Measurements from ENCODE around the gene CNTNAP2. TPM values are rescaled to one million over a fixed set of nuclear protein-coding genes. Genes with fewer than 3 reads are reported as not detected.

The CNTNAP2 gene
- total and polyA plus RNA-seq, 2 of the 13 experiments (the other 11 are each of a cell fraction or from before 2014, with no cell fraction given): 0.40 to 0.42 TPM

- no peak for TF ChIP-seq NBN (conservative IDR thresholded peaks at IDR 0.05)
- no peak for TF ChIP-seq SMC3 (IDR thresholded peaks at IDR 0.05; ENCODE audit: low read length)
Measured at GRCh38 chr7:147207988-147208387, 1091.4 kb downstream of the CNTNAP2 start (continued).

- no peaks in the 10 kb centered on the region for H4K20me1 ChIP-seq (ENCODE audit: insufficient read depth, low read length)
- TF ChIP-seq SMAD1 (CRISPR knock-in tag; IDR thresholded peaks at IDR 0.05; ENCODE audit: borderline replicate concordance, low read depth) (no peak), RAD51 (IDR thresholded peaks at IDR 0.05; ENCODE audit: borderline replicate concordance) (peak; percentile 55; the same call in 1 of the 2 replicates)
- no TSS peak for BruUV-seq (replicated peaks)
- ChIA-PET POLR2A (no interaction called here), CTCF (ENCODE audit: low intra/inter-chr PET ratio, low total read pairs) (no interaction called here)
- ATAC-seq (no peak), FAIRE-seq (no peak), DNase-seq (ENCODE audit: low spot score) (no peak)
- H2AFZ ChIP-seq (ENCODE audit: low read length): no peak overlapping the region
- no peak overlapping the region for H3K4me3 ChIP-seq (replicated peaks in 1 of 3; ENCODE audit: insufficient read depth in 1 of 3, low read depth in 2 of 3, low read length in 3 of 3)
- WGBS (ENCODE audit: low lambda C conversion rate): 3% methylated on average over 2 of the region's 2 CpGs
- H3K4me2 ChIP-seq (ENCODE audit: low read depth, low read length): no peak overlapping the region
- intact Hi-C loops (cut with micrococcal nuclease; ENCODE audit: unreplicated experiment) (no loop called here), in situ Hi-C loops (cut with HindIII; ENCODE audit: extremely low pct_ligation_motif_present, low pct_unique_long_range_greater_than_20kb) (no loop called here)
- H3K4me1 ChIP-seq (ENCODE audit: insufficient read depth, low read length): no peaks in the 10 kb centered on the region
- H3K27me3 ChIP-seq (ENCODE audit: control insufficient read depth in 1 of 2, insufficient read depth in 2 of 2, low read length in 2 of 2): no peaks in the 10 kb centered on the region
- H3K79me2 ChIP-seq (ENCODE audit: insufficient read depth, low read length): no peaks in the 10 kb centered on the region
- H3K9me3 ChIP-seq (ENCODE audit: low read length): peaks cover 61% of the 10 kb centered on the region
- no peak overlapping the region for H3K9ac ChIP-seq (ENCODE audit: insufficient read depth, low read depth, low read length)
- no peak overlapping the region for H3K27ac ChIP-seq (ENCODE audit: extremely low read length, insufficient read depth, low read length)
- no peaks in the 10 kb centered on the region for H3K36me3 ChIP-seq (replicated peaks in 1 of 2; ENCODE audit: control insufficient read depth in 1 of 2, insufficient read depth in 2 of 2, low read length in 2 of 2)
Measured at GRCh38 chr7:147231275-147231674, 1114.7 kb downstream of the CNTNAP2 start.

GRCh38 chr7:147235645-147236382 is 1119.2 kb downstream of the CNTNAP2 start:
- Histone ChIP-seq H3K27ac (ENCODE audit: extremely low read length, insufficient read depth, low read length) (no peak overlapping the region), H3K36me3 (replicated peaks in 1 of 2; ENCODE audit: control insufficient read depth in 1 of 2, insufficient read depth in 2 of 2, low read length in 2 of 2) (no peaks in the 10 kb centered on the region), H4K20me1 (ENCODE audit: insufficient read depth, low read length) (no peaks in the 10 kb centered on the region), H2AFZ (ENCODE audit: low read length) (no peak overlapping the region), H3K4me2 (ENCODE audit: low read depth, low read length) (no peak overlapping the region), H3K9ac (ENCODE audit: insufficient read depth, low read depth, low read length) (no peak overlapping the region), H3K4me3 (replicated peaks in 1 of 3; ENCODE audit: insufficient read depth in 1 of 3, low read depth in 2 of 3, low read length in 3 of 3) (no peak overlapping the region), H3K4me1 (ENCODE audit: insufficient read depth, low read length) (no peaks in the 10 kb centered on the region), H3K9me3 (ENCODE audit: low read length) (peaks cover 31% of the 10 kb centered on the region), H3K79me2 (ENCODE audit: insufficient read depth, low read length) (no peaks in the 10 kb centered on the region), H3K27me3 (ENCODE audit: control insufficient read depth in 1 of 2, insufficient read depth in 2 of 2, low read length in 2 of 2) (no peaks in the 10 kb centered on the region)
- POLR2A ChIA-PET: no interaction called here
- intact Hi-C loops (cut with micrococcal nuclease; ENCODE audit: unreplicated experiment): no loop called here
- under 1% methylated on average over 5 of the region's 5 CpGs for WGBS (ENCODE audit: low lambda C conversion rate)
- DNase-seq (ENCODE audit: low spot score): no peak
- no TSS peak for BruUV-seq (replicated peaks)
- CTCF ChIA-PET (ENCODE audit: low intra/inter-chr PET ratio, low total read pairs): no interaction called here
- in situ Hi-C loops (cut with HindIII; ENCODE audit: extremely low pct_ligation_motif_present, low pct_unique_long_range_greater_than_20kb): no loop called here
- no peak for FAIRE-seq
- ATAC-seq: no peak
- TF ChIP-seq KDM5A (IDR thresholded peaks at IDR 0.05; ENCODE audit: borderline replicate concordance, low read length) (no peak), AFF4 (CRISPR knock-in tag; IDR thresholded peaks at IDR 0.05) (no peak), SNAPC4 (CRISPR knock-in tag; IDR thresholded peaks at IDR 0.05) (no peak)
